Measurements from ENCODE around the gene COPB1.
"Not testable (repeated sequence)": the region's sequence is repeated elsewhere in the genome, so short reads cannot be mapped to it uniquely, and the experiment has no call there.

The COPB1 gene

DNA sequence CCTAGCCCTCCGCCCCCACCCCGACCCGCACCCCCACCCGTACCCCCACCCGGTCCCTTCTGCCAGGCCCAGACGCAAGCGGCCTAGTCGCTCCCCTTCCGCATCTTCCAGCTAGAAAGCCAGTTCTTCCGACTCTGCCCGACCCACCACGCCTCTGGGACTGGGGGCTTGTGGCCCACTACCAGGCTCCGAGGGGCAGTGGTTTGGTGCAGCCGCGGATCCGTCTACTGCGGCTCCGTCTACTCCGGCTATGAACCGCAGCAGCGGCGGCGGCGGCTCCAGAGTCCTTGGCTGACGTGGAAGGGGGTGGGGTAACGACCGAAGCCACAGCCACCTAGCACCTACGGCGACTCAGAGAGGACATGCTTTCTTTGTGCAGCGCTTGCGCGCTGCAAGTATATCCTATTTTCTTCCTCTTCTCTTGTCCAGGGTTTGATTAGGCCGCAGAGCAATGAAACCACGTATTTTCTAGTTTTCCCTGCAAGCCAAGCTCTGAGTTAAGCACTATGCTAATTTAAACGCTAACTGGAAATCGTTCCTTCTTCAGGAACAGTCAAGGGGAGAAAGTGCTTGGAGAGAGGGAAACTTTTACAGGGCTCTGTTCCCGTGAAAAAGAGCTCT is at the start of gene COPB1:
Gene COPB1, minus strand, starts transcription at position 252 of the 621 bp plus-strand sequence. CDS start 883 bp downstream, outside the sequence.
- peak; percentile 83 to 87 for DNase-seq (ENCODE audit: low read depth in 2 of 2)

DNA sequence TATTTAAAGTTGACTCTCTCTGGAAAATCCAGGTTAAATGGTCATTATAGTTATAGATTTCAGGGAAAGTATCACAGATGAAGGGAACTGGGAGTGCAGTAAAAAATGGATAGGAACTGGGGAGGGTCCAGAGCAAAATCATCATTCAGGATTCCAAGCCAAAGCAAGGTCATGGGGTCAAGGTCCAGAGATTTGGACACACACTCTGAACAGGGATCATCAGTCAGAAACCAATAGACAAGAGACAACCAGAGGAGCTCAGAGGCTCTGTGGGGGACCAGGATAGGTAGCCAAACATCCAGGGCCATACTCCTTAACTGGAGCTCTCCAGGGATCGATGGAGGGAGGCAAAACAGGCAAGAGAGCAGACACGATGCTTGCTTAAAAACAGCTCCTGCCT is 47.8 kb upstream of the COPB1 start:
- no peak for DNase-seq (ENCODE audit: low read depth in 2 of 2)

DNA sequence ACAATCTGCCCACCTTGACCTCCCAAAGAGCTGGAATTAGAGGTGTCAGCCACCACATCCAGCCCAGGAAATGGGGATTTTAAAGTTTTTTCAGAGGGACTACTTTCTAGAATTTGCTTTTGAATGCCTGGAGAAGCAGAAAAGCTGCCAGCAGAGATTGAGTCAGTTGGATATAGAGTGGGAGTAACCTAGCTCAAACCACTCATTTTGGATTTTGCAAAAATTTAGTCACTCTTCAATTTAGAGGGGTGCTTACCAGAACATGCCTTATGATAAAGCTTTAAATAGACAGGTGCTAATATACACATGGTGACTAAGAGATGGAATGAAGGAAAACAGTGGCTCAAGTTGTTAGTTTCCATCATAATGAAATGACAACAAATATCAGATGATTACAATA is 47.1 kb upstream of the COPB1 start:
- DNase-seq (ENCODE audit: low read depth in 2 of 2) = no peak

GRCh38 chr11:14544611-14545010 is 45.0 kb upstream of the COPB1 start:
- DNase-seq (ENCODE audit: low read depth in 2 of 2) = no peak

- DNase-seq (ENCODE audit: low read depth in 2 of 2) = no peak
These were observed 43.6 kb upstream of the COPB1 start for GRCh38 chr11:14543260-14543659.

DNA sequence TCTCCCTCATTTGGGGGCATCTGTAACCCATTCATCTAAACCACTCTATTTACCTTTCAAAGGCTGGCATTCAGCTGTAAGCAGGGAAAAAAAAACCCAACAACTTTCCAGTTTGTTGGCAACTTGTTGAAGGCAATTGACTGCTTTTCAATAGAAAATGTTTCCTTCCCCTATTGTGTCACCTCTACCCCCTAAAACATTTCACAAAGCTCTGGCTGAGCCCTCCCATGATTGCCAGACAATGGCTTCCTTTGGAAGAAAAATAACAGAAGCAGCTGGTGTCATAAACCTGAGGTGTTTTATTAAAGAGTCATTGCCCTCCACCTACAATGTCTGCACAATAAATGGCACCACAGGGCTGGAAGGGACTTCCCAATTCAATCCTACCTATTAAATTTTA is 42.7 kb upstream of the COPB1 start:
- no peak for DNase-seq (ENCODE audit: low read depth in 2 of 2)

GRCh38 chr11:14541192-14541947 is 41.8 kb upstream of the COPB1 start:
- DNase-seq (ENCODE audit: low read depth in 2 of 2) = no peak

- no peak for DNase-seq (ENCODE audit: low read depth in 2 of 2)
These were observed 40.4 kb upstream of the COPB1 start for GRCh38 chr11:14539982-14540421.

DNA sequence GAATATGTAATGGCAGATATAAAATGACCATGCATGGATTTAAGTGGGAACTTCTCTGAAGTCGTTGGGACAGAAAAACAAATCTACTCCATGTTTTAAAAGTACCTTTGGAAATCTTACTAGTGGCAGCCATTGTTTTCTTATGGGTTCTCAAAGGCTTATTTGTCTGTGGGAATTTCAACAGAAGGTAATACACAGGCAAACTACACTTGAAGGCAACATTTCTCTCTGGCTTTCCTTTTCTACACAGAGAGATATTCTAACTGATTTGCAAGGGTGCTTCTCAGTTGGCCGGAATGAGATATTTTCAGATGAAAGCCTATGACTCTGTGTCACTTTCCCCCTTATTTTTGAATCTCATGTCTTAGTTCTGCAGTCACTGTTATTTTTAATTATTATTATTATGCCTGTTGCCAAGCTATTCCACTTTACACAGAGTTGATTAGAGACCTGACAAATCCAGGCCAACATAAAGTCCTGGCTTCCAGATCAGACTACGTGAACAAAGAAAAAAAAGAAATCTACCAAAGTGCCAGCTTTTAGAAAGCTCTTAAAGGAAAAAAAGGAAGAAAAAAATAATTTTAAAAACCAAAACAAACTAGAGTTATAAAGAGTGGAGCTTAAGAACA is 39.4 kb upstream of the COPB1 start:
- no peak for DNase-seq (ENCODE audit: low read depth in 2 of 2)

DNA sequence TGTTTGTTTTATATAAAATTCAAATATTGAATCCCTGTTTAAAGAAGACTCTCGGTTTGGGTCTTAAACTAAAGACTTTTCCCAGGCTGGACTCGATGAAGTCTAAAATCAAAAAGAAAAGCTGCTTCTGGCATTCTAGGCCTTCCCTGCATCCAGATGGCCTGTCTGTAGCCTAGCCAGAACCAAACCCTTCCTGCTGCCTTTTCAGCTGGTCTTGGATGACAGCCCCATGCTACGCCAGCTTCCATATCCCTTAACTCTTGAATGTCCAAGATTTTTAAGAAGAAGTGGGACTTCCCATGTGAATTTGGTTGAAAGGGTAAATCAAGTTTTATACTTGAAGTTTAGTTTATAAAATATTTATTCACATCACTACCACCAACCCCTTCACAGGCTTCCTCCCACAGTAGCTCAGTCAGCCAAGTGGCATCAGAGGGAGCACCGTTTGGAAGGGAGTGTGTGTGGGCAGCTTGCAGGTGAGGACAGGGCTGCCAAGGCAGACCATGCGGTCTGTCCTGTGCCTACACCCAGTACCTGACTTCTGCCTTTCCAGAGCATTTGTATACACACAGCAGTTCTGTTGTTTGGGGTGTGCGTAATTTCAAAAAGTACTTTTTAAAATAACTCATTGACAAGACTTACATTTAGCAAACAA is 38.8 kb upstream of the COPB1 start:
- no peak for DNase-seq (ENCODE audit: low read depth in 2 of 2)

DNA sequence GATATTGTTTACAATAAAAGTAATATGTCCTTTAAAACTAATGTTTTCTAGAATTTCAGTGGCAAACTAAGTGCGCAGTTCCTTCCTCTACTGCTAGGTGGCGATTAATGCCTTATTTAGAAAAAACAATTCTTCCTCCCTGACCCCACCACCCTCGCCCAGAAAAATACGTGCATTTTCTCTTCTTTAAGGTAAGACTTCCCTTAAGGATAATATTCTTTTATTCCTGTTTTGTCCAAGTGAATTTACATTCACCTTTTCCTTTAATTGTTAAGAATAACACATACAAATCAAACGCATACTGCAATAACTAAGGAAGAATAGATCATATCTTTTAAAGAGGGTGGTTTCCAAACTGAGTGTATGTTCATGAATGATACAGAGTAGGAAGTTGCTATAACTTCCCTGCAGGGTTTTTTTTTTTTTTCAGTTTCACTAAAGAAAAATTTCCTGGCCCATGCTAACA is 37.6 kb upstream of the COPB1 start:
- no peak for DNase-seq (ENCODE audit: low read depth in 2 of 2)

GRCh38 chr11:14535166-14535565 is 35.6 kb upstream of the COPB1 start:
- DNase-seq (ENCODE audit: low read depth in 2 of 2) = not testable (repeated sequence)

GRCh38 chr11:14529951-14530350 is 30.3 kb upstream of the COPB1 start:
- no peak for DNase-seq (ENCODE audit: low read depth in 2 of 2)

GRCh38 chr11:14529321-14529720 is 29.7 kb upstream of the COPB1 start:
- DNase-seq (ENCODE audit: low read depth in 2 of 2) = no peak

- no peak for DNase-seq (ENCODE audit: low read depth in 2 of 2)
These were observed 23.2 kb upstream of the COPB1 start for GRCh38 chr11:14522801-14523200.

GRCh38 chr11:14522245-14522644 is 22.6 kb upstream of the COPB1 start:
- no peak for DNase-seq (ENCODE audit: low read depth in 2 of 2)

DNA sequence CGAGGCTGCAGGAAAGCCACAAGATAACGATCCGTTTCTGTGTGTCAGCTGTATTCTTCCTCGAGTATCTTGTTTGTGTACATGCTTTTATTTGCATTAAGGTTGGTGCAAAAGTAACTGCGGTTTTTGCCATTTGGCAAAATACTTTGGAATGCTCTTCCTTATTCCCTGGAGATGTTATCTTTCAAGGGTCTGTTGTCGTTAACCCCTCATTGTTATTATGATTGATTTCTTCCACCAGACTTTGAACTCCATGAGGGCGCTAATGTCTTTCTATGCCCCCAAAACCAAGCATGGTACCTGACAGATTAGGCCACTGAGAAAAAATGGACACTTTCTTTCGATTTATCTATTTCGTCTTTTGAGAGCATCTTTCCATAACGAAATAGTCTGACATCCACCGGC is 21.1 kb upstream of the COPB1 start:
- DNase-seq (ENCODE audit: low read depth in 2 of 2) = no peak

DNA sequence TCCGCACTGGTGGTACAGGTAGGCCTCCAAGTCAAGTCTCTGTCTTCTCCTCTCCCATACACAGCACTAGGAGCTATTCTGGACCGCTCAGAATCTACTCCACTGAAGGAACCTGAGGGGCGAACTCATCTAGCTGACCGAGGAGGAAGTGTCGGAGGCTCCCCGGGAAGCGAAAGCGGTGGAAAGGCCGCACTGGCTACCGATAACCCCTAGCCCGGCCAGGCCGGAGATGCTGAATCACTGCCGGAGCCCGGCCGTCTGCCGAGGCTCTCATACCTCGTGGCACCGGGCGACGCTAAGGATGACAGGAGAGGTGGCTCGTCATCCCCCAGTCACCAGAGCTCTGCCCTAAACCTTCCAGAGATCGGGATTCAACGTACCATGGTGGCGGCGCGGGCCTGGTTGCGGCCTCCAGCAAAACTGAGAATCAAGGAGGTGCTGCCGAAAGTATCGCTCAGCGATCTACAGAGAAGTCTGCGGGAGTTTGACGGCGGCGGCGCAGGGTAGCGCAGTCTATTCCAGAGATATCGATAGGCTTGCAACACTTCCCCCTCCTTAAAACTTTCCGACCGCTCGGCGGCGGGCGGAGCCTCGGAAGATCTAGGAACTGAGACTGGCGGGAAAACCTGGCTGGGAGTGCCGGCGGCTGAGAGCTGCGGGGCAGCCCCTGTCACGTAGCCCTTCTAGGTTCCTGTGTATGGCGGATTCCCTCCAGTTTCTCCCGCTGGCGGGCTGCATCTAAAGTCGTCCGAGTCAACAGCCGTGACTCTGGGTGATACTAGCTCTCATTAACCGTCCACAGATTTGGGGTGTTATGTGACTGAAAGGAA is 20.5 kb upstream of the COPB1 start, which contains the start of gene PSMA1:
Gene PSMA1, minus strand, starts transcription at position 470 of the 830 bp plus-strand sequence. Its CDS starts 87 bp downstream, at position 383.
- DNase-seq (ENCODE audit: low read depth in 2 of 2) = peak; percentile 90 to 91

- DNase-seq (ENCODE audit: low read depth in 2 of 2) = no peak
These were observed 19.9 kb upstream of the COPB1 start for GRCh38 chr11:14519597-14519916.

DNA sequence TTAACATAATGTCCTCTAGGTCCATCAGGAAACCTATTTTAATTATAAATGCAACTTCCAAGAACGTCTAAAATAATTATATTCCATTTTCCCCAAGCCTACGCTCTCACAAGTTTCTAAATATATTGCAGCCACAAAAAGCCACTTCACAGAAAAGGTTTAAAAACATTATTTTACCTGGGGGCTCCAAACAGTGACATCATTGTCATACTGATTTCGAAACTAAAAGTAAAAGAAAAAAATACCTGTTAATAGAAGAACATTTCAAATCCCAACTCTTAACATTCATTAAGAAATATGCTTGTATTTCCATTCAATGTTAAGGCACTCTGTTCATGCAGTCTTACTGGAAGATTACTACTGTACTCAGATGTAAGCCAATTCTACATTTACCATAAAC is 19.2 kb upstream of the COPB1 start:
- DNase-seq (ENCODE audit: low read depth in 2 of 2) = no peak

GRCh38 chr11:14513800-14514199 is 14.2 kb upstream of the COPB1 start:
- no peak for DNase-seq (ENCODE audit: low read depth in 2 of 2)

All from stimulated activated CD8-positive, alpha-beta memory T cell treated with anti-CD3 and anti-CD28 coated beads, Interleukin-15, amount 100 ng/mL, for 48 hours (primary cell).